K562 (cell line): ENCODE measurements around the gene VWA1. TPM values are rescaled to one million over a fixed set of nuclear protein-coding genes. Genes with fewer than 3 reads are reported as not detected.

Experiments
- ATAC-seq: fragments of 200-7000 bp; cut with Tn5 transposase; 3 replicates; pipeline ENCODE4 v1.9.1; 2020; ENCODE audit warnings: moderate library complexity
- BruUV-seq: library from RNA; stranded (reverse); fragments of 400-500 nt; replicated peaks from 2 replicates; lab custom pipeline; 2021; lab: Mats Ljungman, UMichigan
- CTCF ChIA-PET: fragments of 300-600 bp; formaldehyde crosslinking; extraction: SDS; loops from one replicate; lab custom pipeline; 2021; ENCODE audit warnings: low intra/inter-chr PET ratio; lab: Yijun Ruan, JAX
- POLR2A ChIA-PET: fragments of 300-600, 350-650 bp; sonication (Branson Sonifier 250); formaldehyde crosslinking; extraction: SDS; loops from one replicate; lab custom pipeline; 2021; ENCODE audit warnings: antibody characterized with exemption, inconsistent platforms; lab: Yijun Ruan, JAX
- DNase-seq, 4 experiments: peaks; one replicate each; pipeline versions ENCODE4 v3.0.0 to v3.0.0-alpha.2; 2011 to 2018; ENCODE audit warnings: low spot score in 3 of 4, mixed read lengths in 3 of 4; ENCODE audit errors: extremely low read depth in 1 of 4
- FAIRE-seq: peaks from 2 replicates; lab custom pipeline; 2011; peaks lifted over from hg19 to GRCh38; lab: Jason Lieb, UNC
- H2AFZ ChIP-seq: 2 replicates; pipeline ENCODE4 v1.6.0; 2011; ENCODE audit warnings: low read depth, low read length, control low read depth, inconsistent platforms
- H3K27ac ChIP-seq: fragments of 200-600 bp; 3 replicates; pipeline ENCODE4 v1.8.0; 2011; ENCODE audit warnings: low read depth, mild to moderate bottlenecking, control low read depth, inconsistent platforms, low read length, moderate library complexity, mixed read lengths; ENCODE audit errors: extremely low read depth
- H3K27me3 ChIP-seq, 2 experiments: fragments of 300-600 bp in 1 of 2; 2 replicates in 1 of 2; 3 replicates in 1 of 2; pipeline versions ENCODE4 v1.6.0 to v1.8.0; 2011; ENCODE audit warnings: inconsistent platforms in 2 of 2, low read length in 2 of 2, mild to moderate bottlenecking in 1 of 2, mixed read lengths in 1 of 2, moderate library complexity in 1 of 2; ENCODE audit not compliant: control insufficient read depth in 2 of 2, insufficient read depth in 2 of 2
- H3K36me3 ChIP-seq: fragments of 300-600 bp; 3 replicates; pipeline ENCODE4 v1.8.0; 2011; ENCODE audit warnings: mild to moderate bottlenecking, low read length, inconsistent platforms; ENCODE audit not compliant: control insufficient read depth, insufficient read depth
- H3K4me1 ChIP-seq, 2 experiments: fragments of 200-600 bp in 1 of 2; replicated peaks in 1 of 2; 2 replicates in 1 of 2; 3 replicates in 1 of 2; pipeline versions ENCODE4 v1.5.1 to v1.8.0; 2011; ENCODE audit warnings: inconsistent platforms in 2 of 2, low read length in 2 of 2, mild to moderate bottlenecking in 1 of 2, mixed read lengths in 1 of 2, moderate library complexity in 1 of 2; ENCODE audit not compliant: control insufficient read depth in 2 of 2, insufficient read depth in 2 of 2
- H3K4me2 ChIP-seq: 2 replicates; pipeline ENCODE4 v1.6.1; 2011; ENCODE audit warnings: low read length, control low read depth, inconsistent platforms, mixed read lengths; ENCODE audit not compliant: insufficient read depth
- H3K4me3 ChIP-seq: fragments of 200-600 bp; sonication (generic), shearing (Covaris generic); 2 replicates; pipeline ENCODE4 v1.5.1; 2016; ENCODE audit warnings: control low read depth, inconsistent platforms
- H3K79me2 ChIP-seq: fragments of 200-600 bp; 3 replicates; pipeline ENCODE4 v1.8.0; 2011; ENCODE audit warnings: low read length, inconsistent platforms; ENCODE audit not compliant: control insufficient read depth, insufficient read depth
- H3K9ac ChIP-seq, 2 experiments: 2 replicates each; pipeline versions ENCODE4 v1.6.0 to v1.6.1; 2011; ENCODE audit warnings: low read depth in 2 of 2, low read length in 2 of 2, control low read depth in 1 of 2, inconsistent platforms in 1 of 2, mild to moderate bottlenecking in 1 of 2, mixed read lengths in 1 of 2; ENCODE audit not compliant: insufficient read depth in 1 of 2
- H3K9me1 ChIP-seq: one replicate; pipeline ENCODE4 v1.6.0; 2011; ENCODE audit warnings: inconsistent platforms, mild to moderate bottlenecking, low read length, moderate library complexity; ENCODE audit not compliant: control insufficient read depth, insufficient read depth
- H3K9me3 ChIP-seq: replicated peaks from 2 replicates; pipeline ENCODE4 v1.5.1; 2011; ENCODE audit warnings: low read depth, low read length, inconsistent platforms; ENCODE audit not compliant: control insufficient read depth, insufficient read depth
- H4K20me1 ChIP-seq: replicated peaks from 2 replicates; pipeline ENCODE4 v1.6.1; 2011; ENCODE audit warnings: low read length, inconsistent platforms, mixed read lengths; ENCODE audit not compliant: control insufficient read depth, insufficient read depth
- MAFG ChIP-seq: fragments of 450-650 bp; conservative IDR thresholded peaks from 2 replicates; pipeline ENCODE4 v1.6.1; 2016; ENCODE audit warnings: missing genetic modification characterization, missing compliant biosample characterization
- MYC ChIP-seq, 2 experiments: fragments of 250-450 bp in 1 of 2; sonication (Bioruptor Pico) in 1 of 2; IDR thresholded peaks; 2 replicates each; pipeline versions ENCODE4 v1.5.1 to v1.6.1; 2012 to 2021; ENCODE audit warnings: low read depth in 2 of 2, borderline replicate concordance in 1 of 2, improper control_type of control experiment in 1 of 2, low read length in 1 of 2, mild to moderate bottlenecking in 1 of 2, moderate library complexity in 1 of 2
- POLR2AphosphoS5 ChIP-seq: IDR thresholded peaks from 2 replicates; pipeline ENCODE4 v1.6.1; 2011; ENCODE audit warnings: mild to moderate bottlenecking, low read depth, low read length, moderate library complexity; ENCODE audit not compliant: control insufficient read depth, insufficient read depth
- RBFOX2 ChIP-seq: fragments of 200-400 bp; formaldehyde crosslinking; IDR thresholded peaks from 2 replicates; pipeline ENCODE4 v1.6.1; 2017; ENCODE audit warnings: low read depth, mild to moderate bottlenecking, low read length, moderate library complexity
- TFAM ChIP-seq: fragments of 250-450 bp; sonication (Bioruptor Pico); conservative IDR thresholded peaks from 2 replicates; pipeline ENCODE4 v1.5.0; 2021; ENCODE audit warnings: mild to moderate bottlenecking, moderate library complexity
- XRCC3 ChIP-seq: fragments of 450-650 bp; IDR thresholded peaks from 2 replicates; pipeline ENCODE4 v1.6.1; 2017; ENCODE audit warnings: mild to moderate bottlenecking, moderate library complexity
- WGBS: fragments of 100-300 bp; shearing (Covaris generic); methylation state at CpG from one replicate; pipeline ENCODE4 v1.1.6; 2016; ENCODE audit warnings: low coverage, mixed read lengths; ENCODE audit not compliant: insufficient coverage; ENCODE audit errors: missing lambda C conversion rate; 5-methylcytosine and 5-hydroxymethylcytosine counted together
- in situ Hi-C: fragments of 300-500 bp; cut with MboI; formaldehyde crosslinking; loops from 4 replicates; pipeline ENCODE4 v1.15.0; 2018; ENCODE audit warnings: inconsistent platforms, mixed read lengths
- intact Hi-C: fragments of 100-400 bp; cut with micrococcal nuclease; formaldehyde crosslinking; loops from 2 replicates; pipeline ENCODE4 v1.14.2; 2022
- polyA plus RNA-seq, 8 experiments: library from polyadenylated mRNA; depleted of rRNA in 4 of 8; stranded (reverse) in 5 of 8; unstranded in 3 of 8; fragments of >200 nt; fragmentation: Nextera tagmentation in 2 of 8; fragmentation: Illumina TruSeq in 1 of 8; extraction: Ambion mirVana in 2 of 8; extraction: Trizol in 1 of 8; gene quantifications; 2 replicates each; pipeline versions ENCODE4 v1.2.1 to v1.2.3, GENCODE V29; 2011 to 2014; ENCODE audit warnings: inconsistent platforms in 1 of 8, missing spikeins in 1 of 8
- total RNA-seq, 7 experiments: library from RNA; depleted of rRNA in 6 of 7; stranded (reverse); fragments of >200 nt in 6 of 7; fragmentation: Illumina TruSeq in 2 of 7; extraction: Trizol in 2 of 7; gene quantifications; 2 replicates each; pipeline versions ENCODE4 v1.2.1 to v1.2.3, GENCODE V29; 2011 to 2021; ENCODE audit warnings: low replicate concordance in 1 of 7

Gene VWA1
- total and polyA plus RNA-seq, 9 of the 15 experiments (the other 6 are each of a cell fraction or from before 2014, with no cell fraction given) = 0.01 to 6.4 (median 0.85) TPM

GRCh38 chr1:1393014-1393413, 42.5 kb upstream of the VWA1 start:
- Histone ChIP-seq H3K4me1 (peaks cover 13 to 17% of the 10 kb centered on the region in 2 experiments), H3K9me1 (no peaks in the 10 kb centered on the region), H3K9ac (no peak overlapping the region), H3K4me3 (no peak overlapping the region), H4K20me1 (no peaks in the 10 kb centered on the region), H3K79me2 (peaks cover 45% of the 10 kb centered on the region), H3K36me3 (peaks cover 91% of the 10 kb centered on the region), H3K4me2 (no peak overlapping the region), H3K9me3 (no peaks in the 10 kb centered on the region), H2AFZ (no peak overlapping the region), H3K27ac (no peak overlapping the region), H3K27me3 (no peaks in the 10 kb centered on the region)
- DNase-seq = peak in 1 of 4 experiments; percentile 11
- WGBS = 97% methylated on average over 4 of the region's 4 CpGs
- no peak for ATAC-seq
- in situ Hi-C loops = no loop called here
- POLR2A ChIA-PET = interaction anchor here (0.5 to 1.3 kb wide), 6 partner anchors 8 to 273 kb away, joined by 3 to 8 read pairs (median 3); no protein-coding TSS in a partner anchor
- intact Hi-C loops = loop anchor here (10.0 kb wide), 1 partner anchor 122 kb away; the partner anchor contains the start of gene ATAD3A
- FAIRE-seq = no peak
- TF ChIP-seq XRCC3 (no peak), MAFG (no peak), MYC (IDR thresholded peaks at IDR 0.05; ENCODE audit: low read depth, low read length) (no peak), MYC (CRISPR knock-in tag; IDR thresholded peaks at IDR 0.05; ENCODE audit: borderline replicate concordance, low read depth) (no peak), RBFOX2 (peak; percentile 53), TFAM (CRISPR knock-in tag) (no peak), POLR2AphosphoS5 (0 out of 2 replicates have a peak, but pooled peaks have one; percentile 39)
- CTCF ChIA-PET = no interaction called here
- no TSS peak for BruUV-seq
